ENCODE measurements around the gene PCDH9.

The PCDH9 gene

DNA sequence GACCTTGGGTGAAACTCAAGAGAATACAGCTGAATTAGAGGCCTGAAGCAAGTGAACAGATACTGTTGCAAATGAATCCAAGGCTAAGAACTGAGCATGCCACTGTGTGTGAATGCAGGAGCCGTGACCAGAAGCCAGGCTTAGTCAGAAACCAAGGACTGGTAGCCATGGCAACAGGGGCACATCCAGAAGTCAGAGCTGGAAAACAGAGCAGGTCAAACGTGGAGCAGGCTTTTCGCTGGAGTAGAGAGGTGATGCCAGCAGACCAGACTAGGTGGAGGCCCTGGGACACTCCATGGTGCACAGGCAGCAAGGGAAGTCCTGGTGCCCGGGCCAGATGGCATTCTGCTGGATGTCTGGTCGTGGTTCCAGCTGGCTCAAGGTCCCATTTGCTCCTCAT is 564.1 kb downstream of the PCDH9 start:
- TF ChIP-seq POLR2AphosphoS5 (IDR thresholded peaks at IDR 0.05; ENCODE audit: low read depth, low read length) (no peak), TAF1 (IDR thresholded peaks at IDR 0.05; ENCODE audit: borderline replicate concordance, insufficient read depth, low read length) (no peak), SIN3A (IDR thresholded peaks at IDR 0.05; ENCODE audit: borderline replicate concordance, insufficient read depth, low read length) (no peak), FOXP2 (optimal IDR thresholded peaks at IDR 0.05; ENCODE audit: borderline replicate concordance, extremely low read depth, extremely low read length, insufficient read depth) (no peak)
- TF ChIP-seq, protein P1, sequence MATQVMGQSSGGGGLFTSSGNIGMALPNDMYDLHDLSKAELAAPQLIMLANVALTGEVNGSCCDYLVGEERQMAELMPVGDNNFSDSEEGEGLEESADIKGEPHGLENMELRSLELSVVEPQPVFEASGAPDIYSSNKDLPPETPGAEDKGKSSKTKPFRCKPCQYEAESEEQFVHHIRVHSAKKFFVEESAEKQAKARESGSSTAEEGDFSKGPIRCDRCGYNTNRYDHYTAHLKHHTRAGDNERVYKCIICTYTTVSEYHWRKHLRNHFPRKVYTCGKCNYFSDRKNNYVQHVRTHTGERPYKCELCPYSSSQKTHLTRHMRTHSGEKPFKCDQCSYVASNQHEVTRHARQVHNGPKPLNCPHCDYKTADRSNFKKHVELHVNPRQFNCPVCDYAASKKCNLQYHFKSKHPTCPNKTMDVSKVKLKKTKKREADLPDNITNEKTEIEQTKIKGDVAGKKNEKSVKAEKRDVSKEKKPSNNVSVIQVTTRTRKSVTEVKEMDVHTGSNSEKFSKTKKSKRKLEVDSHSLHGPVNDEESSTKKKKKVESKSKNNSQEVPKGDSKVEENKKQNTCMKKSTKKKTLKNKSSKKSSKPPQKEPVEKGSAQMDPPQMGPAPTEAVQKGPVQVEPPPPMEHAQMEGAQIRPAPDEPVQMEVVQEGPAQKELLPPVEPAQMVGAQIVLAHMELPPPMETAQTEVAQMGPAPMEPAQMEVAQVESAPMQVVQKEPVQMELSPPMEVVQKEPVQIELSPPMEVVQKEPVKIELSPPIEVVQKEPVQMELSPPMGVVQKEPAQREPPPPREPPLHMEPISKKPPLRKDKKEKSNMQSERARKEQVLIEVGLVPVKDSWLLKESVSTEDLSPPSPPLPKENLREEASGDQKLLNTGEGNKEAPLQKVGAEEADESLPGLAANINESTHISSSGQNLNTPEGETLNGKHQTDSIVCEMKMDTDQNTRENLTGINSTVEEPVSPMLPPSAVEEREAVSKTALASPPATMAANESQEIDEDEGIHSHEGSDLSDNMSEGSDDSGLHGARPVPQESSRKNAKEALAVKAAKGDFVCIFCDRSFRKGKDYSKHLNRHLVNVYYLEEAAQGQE (IDR thresholded peaks at IDR 0.05; ENCODE audit: insufficient read depth in 1 of 2, low read depth in 2 of 2, low read length in 2 of 2), result no peak

DNA sequence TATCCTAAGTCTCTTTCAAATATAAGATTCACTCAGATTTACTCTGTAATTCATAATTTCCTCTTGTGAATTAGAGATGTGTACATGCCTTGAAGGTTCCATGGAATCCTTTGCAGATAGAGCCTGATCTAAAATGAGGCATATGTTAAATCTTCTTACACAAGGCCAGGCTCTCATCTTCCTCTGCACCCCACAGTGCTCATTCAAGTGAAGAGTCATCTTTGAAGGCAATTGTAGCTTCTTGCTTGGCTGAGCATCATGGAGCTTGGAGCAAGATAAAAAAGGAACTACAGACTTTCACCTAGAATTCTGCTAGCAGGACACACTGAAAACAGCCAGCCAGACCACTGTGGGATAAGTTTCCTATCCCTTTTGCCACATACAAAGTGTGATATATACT is 566.4 kb downstream of the PCDH9 start:
- TF ChIP-seq FOXP2 (optimal IDR thresholded peaks at IDR 0.05; ENCODE audit: borderline replicate concordance, extremely low read depth, extremely low read length, insufficient read depth) (no peak), POLR2AphosphoS5 (IDR thresholded peaks at IDR 0.05; ENCODE audit: low read depth, low read length) (no peak), SIN3A (IDR thresholded peaks at IDR 0.05; ENCODE audit: borderline replicate concordance, insufficient read depth, low read length) (no peak), TAF1 (IDR thresholded peaks at IDR 0.05; ENCODE audit: borderline replicate concordance, insufficient read depth, low read length) (no peak)
- TF ChIP-seq, protein P1 (IDR thresholded peaks at IDR 0.05; ENCODE audit: insufficient read depth in 1 of 2, low read depth in 2 of 2, low read length in 2 of 2), result no peak

DNA sequence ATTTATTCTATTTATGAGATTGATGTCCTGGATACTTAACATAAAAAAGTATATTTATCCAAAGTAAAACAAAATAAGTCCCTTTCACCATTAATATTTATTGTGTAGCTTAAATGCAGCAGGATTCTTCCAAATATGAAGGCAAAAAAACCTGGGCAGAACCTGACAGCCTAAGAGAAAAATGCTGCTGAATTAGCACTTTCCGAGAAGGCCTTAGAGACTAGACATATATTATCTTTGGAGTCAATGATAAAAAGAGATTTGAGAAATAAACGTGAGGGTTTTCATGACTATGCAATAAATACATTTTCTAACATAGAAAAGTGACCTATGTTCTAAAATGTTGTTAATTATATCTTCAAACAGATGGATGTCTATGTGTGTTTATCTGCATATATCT is 566.9 kb downstream of the PCDH9 start:
- TF ChIP-seq, protein P1 (IDR thresholded peaks at IDR 0.05; ENCODE audit: insufficient read depth in 1 of 2, low read depth in 2 of 2, low read length in 2 of 2), result no peak
- TF ChIP-seq POLR2AphosphoS5 (IDR thresholded peaks at IDR 0.05; ENCODE audit: low read depth, low read length), result no peak
- no peak for TF ChIP-seq FOXP2 (optimal IDR thresholded peaks at IDR 0.05; ENCODE audit: borderline replicate concordance, extremely low read depth, extremely low read length, insufficient read depth)
- no peak for TF ChIP-seq TAF1 (IDR thresholded peaks at IDR 0.05; ENCODE audit: borderline replicate concordance, insufficient read depth, low read length)
- TF ChIP-seq SIN3A (IDR thresholded peaks at IDR 0.05; ENCODE audit: borderline replicate concordance, insufficient read depth, low read length), result no peak

DNA sequence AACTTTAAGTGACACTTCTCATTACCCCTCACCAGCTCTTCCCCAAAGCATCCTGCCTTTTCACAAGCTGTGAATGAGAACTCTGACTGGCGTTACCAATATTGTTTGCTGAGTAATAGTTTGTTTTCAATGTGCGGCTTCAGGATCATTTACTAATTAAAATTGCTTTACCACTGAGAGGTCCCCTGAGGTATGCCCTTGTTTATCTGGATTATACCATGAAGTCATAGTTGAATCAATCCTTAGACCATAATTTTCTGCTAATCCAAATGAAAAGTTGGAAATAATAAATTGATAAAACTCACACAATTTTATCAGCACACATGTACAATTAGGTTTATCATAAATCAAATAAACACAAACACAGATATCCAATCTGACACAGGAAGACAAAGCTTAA is 568.8 kb downstream of the PCDH9 start:
- TF ChIP-seq POLR2AphosphoS5 (IDR thresholded peaks at IDR 0.05; ENCODE audit: low read depth, low read length) (no peak), FOXP2 (optimal IDR thresholded peaks at IDR 0.05; ENCODE audit: borderline replicate concordance, extremely low read depth, extremely low read length, insufficient read depth) (no peak), TAF1 (IDR thresholded peaks at IDR 0.05; ENCODE audit: borderline replicate concordance, insufficient read depth, low read length) (no peak), SIN3A (IDR thresholded peaks at IDR 0.05; ENCODE audit: borderline replicate concordance, insufficient read depth, low read length) (no peak)
- TF ChIP-seq, protein P1 (IDR thresholded peaks at IDR 0.05; ENCODE audit: insufficient read depth in 1 of 2, low read depth in 2 of 2, low read length in 2 of 2), result no peak

DNA sequence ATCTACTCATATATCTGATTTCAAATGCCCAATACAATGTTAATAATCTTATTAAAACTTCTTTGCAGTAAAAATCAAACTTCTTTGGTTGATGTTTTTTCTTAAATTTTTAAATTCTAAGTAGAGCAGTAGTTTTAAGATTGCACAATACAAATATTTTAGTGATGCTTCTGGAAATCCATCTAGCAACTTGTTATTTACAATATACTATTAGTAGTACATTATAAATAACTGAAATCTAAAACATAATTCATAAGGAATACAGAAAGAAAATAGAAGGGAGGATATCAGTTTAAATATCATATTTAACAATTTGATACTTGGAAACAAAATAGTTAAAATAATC is 569.7 kb downstream of the PCDH9 start:
- TF ChIP-seq POLR2AphosphoS5 (IDR thresholded peaks at IDR 0.05; ENCODE audit: low read depth, low read length) (no peak), SIN3A (IDR thresholded peaks at IDR 0.05; ENCODE audit: borderline replicate concordance, insufficient read depth, low read length) (no peak), TAF1 (IDR thresholded peaks at IDR 0.05; ENCODE audit: borderline replicate concordance, insufficient read depth, low read length) (no peak), FOXP2 (optimal IDR thresholded peaks at IDR 0.05; ENCODE audit: borderline replicate concordance, extremely low read depth, extremely low read length, insufficient read depth) (no peak)
- TF ChIP-seq, protein P1 (IDR thresholded peaks at IDR 0.05; ENCODE audit: insufficient read depth in 1 of 2, low read depth in 2 of 2, low read length in 2 of 2), result no peak
